ENCODE data around the gene MYH10.

DNA sequence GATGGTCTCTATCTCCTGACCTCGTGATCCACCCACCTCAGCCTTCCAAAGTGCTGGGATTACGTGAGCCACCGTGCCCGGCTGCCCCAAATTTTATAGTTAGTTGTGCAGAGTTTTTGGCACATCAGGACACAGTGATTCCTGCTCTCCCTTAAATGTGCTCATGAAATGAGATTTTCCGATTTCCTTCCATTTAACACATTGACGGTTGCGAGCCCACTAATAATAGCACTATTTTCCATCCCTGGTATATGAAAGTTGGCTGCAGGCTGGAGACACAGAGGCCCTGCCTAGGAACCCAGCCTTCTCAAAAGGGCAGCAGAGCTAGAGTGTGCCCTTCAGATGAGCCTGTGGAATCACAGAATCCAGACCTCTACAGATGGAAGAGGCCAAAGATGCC lies 17.4 kb upstream of the MYH10 start:
- TF ChIP-seq, protein P1, sequence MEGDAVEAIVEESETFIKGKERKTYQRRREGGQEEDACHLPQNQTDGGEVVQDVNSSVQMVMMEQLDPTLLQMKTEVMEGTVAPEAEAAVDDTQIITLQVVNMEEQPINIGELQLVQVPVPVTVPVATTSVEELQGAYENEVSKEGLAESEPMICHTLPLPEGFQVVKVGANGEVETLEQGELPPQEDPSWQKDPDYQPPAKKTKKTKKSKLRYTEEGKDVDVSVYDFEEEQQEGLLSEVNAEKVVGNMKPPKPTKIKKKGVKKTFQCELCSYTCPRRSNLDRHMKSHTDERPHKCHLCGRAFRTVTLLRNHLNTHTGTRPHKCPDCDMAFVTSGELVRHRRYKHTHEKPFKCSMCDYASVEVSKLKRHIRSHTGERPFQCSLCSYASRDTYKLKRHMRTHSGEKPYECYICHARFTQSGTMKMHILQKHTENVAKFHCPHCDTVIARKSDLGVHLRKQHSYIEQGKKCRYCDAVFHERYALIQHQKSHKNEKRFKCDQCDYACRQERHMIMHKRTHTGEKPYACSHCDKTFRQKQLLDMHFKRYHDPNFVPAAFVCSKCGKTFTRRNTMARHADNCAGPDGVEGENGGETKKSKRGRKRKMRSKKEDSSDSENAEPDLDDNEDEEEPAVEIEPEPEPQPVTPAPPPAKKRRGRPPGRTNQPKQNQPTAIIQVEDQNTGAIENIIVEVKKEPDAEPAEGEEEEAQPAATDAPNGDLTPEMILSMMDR (IDR thresholded peaks at IDR 0.05) = no peak
- no peak for TF ChIP-seq POLR2AphosphoS5 (IDR thresholded peaks at IDR 0.05; ENCODE audit: insufficient read depth in 1 of 2, low read depth in 1 of 2)
- no peak for TF ChIP-seq POLR2A (IDR thresholded peaks at IDR 0.05)
